GM12892 (cell line): ENCODE measurements around the gene PCDH19.

ENCODE experiments used
- POLR2A ChIP-seq: IDR thresholded peaks from 2 replicates; pipeline ENCODE4 v1.6.1; 2011; ENCODE audit warnings: low read depth, low read length, control low read depth
- POLR2AphosphoS5 ChIP-seq: IDR thresholded peaks from 2 replicates; pipeline ENCODE4 v1.6.1; 2011; ENCODE audit warnings: low read depth, low read length, control low read depth

GRCh38 chrX:100410901-100411801 is 1.1 kb upstream of the PCDH19 start:
- TF ChIP-seq POLR2A (no peak), POLR2AphosphoS5 (no peak)
